GM19035 (cell line): ENCODE measurements around the gene MOB2.
"Not testable (repeated sequence)": the region's sequence is repeated elsewhere in the genome, so short reads cannot be mapped to it uniquely, and the experiment has no call there.

Experiments used
- ATAC-seq: cut with Tn5 transposase; IDR thresholded peaks from one replicate; pipeline ENCODE4 v1.9.1; 2021; ENCODE audit not compliant: unreplicated experiment

MOB2 gene

DNA sequence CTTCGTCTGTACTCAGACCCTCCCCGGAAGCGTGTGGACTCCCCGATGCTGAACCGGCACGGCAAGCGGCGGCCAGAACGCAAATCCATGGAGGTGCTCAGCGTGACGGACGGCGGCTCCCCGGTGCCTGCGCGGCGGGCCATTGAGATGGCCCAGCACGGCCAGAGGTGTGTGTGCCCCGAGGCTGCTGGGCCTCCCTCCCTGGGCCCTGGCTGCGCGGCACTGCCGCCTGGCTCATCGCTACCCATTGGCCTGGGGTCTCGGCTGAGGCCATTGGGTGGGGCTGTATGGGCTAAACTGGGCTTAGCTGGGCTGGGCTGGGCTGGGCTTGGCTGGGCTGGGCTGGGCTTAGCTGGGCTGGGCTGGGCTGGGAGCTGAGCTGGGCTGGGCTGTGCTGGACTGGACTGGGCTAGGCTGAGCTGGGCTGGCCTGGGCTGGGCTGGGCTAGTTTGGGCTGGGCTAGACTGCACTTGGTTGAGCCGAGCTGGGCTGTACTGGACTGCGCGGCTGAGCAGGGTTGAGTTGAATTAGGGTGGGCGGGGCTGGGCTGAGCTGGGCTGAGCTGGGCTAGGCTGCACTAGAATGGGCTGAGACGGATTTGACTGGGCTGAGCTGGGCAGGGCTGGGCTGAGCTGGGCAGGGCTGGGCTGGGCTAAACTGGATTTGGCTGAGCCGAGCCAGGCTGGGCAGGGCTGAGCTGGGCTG, 40.7 kb downstream of the MOB2 start:
- no peak for ATAC-seq

GRCh38 chr11:1444823-1445422, 41.7 kb downstream of the MOB2 start:
- no peak for ATAC-seq

DNA sequence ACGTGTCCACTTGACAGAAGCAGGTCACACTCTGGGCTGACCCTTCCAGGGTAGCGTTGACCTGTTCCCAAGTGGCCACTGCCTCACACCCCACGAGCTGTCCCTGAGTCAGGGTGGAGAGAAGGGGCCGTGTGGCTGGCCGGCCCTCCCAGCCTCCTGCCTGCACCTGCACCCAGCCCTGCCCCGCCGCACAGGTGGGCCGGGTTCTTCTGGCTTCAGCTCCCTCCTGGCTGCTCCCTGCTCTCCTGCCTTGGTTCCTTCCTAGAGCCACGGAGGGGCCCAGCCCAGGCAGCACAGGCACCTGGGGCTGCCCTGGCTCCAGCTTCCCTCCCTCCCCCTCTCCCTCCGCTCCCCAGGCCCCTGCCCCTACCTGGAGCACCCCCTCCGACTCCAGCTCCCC, 42.3 kb downstream of the MOB2 start:
- no peak for ATAC-seq

- no peak for ATAC-seq
Observed at GRCh38 chr11:1443737-1444136, 42.8 kb downstream of the MOB2 start.

DNA sequence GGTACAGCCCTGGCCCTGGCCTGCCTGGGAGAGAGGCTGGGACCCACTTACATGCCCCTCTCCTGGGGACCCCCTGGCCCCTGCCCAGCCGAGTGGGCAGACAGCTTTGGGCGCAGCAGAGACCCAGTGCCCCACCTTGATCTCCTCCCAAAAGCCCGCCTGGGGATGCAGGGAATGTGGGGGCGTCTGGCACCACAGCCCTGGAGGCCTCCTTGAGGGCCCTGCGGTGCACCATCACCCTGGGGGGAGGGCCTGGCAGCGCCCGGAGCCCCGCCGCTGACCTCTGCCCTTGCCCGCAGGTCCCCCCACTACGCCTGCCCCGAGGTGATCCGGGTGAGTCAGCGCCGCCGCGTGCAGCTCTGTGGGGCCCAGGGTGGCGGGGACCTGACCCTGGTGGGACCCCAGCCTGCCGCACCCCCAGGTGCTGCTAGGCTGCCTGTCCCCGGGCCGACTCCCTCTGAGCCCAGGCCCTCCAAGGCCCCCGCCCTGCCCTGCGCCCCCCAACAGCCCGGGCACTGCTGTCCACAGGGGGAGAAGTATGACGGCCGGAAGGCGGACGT, 43.7 kb downstream of the MOB2 start:
- no peak for ATAC-seq

DNA sequence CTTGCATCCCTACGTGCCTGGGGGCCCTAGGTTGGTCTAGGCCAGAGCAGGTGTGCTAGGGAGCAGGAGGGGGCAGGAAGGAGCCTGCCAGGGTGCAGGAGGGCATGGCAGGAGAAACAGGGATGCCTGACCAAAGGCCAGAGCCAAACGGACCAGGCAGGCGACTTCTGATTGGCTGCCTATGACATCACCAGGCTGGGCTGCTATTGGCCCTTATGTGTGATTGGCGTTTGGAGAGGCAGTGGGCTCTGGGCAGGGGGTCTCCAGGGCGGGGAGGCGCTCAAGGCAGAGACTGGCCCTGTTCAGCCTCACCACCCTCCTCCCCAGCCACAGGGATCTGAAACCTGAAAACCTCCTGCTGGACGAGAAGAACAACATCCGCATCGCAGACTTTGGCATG, 44.4 kb downstream of the MOB2 start:
- no peak for ATAC-seq

- no peak for ATAC-seq
Observed at GRCh38 chr11:1440496-1440895, 46.1 kb downstream of the MOB2 start.

DNA sequence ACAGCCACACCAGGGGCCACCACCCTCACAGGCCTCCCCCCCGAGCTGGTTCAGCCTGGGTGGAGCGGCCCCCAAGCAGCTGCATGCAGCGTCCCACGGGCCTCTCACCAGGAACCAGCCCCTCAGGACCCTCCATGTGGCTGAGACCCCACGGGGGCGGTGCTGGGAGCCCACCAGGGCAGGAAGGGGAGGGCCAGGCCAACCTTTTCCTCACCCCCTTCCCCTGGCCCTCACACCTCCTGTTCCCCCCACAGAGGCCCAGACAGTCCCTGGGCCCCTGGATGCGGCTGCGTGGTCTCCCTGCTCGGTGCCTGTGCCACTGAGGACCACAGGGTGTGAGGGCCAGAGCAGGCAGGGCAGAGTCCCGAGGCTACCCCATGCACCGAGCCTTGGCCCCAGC, 46.5 kb downstream of the MOB2 start:
- no peak for ATAC-seq

- ATAC-seq, result no peak
Observed at GRCh38 chr11:1439341-1439740, 47.2 kb downstream of the MOB2 start.

DNA sequence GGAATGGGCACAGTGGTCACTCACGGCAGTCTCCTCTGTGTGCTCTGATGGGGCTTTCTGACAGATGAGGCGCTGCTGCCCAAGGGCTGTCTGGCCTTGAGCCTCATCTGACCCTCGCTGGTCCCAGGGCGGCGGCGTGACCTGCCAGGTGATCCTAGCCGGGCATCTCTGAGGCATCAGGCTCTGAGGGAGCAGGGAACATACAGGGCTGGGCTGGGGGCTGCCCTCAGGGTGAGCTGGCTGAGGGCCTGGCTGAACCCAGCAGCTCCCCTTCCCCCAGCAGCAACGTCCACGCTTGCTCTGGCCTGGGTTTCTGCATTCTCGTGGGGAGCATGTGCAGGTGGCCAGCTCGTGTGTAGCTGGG, 47.6 kb downstream of the MOB2 start:
- ATAC-seq, result no peak

- no peak for ATAC-seq
Observed at GRCh38 chr11:1438261-1438966, 48.2 kb downstream of the MOB2 start.

DNA sequence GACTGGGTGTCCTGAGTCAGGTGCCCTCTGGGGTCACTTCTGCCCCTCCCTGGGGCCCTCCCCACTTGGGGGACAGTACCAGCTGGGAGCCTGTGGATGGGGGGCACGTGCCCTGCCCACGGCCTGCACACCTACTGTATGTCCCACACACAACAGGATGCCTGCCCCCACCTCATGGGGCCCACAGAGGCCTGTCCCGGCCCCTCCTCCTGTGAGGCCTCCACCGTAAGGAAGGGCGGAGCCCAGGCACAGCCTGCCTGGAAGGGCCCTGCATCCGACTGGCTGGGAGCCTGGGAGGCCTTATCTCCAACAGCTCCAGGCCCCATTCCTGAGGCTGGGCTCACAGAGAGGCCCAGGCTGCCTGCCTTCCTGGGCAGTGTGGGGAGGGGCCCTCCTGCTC, 49.1 kb downstream of the MOB2 start:
- ATAC-seq, result no peak

GRCh38 chr11:1436468-1437039, 50.0 kb downstream of the MOB2 start:
- ATAC-seq, result no peak

- no peak for ATAC-seq
Observed at GRCh38 chr11:1435820-1436467, 50.6 kb downstream of the MOB2 start.

GRCh38 chr11:1435479-1435819, 51.1 kb downstream of the MOB2 start:
- ATAC-seq, result not testable (repeated sequence)

DNA sequence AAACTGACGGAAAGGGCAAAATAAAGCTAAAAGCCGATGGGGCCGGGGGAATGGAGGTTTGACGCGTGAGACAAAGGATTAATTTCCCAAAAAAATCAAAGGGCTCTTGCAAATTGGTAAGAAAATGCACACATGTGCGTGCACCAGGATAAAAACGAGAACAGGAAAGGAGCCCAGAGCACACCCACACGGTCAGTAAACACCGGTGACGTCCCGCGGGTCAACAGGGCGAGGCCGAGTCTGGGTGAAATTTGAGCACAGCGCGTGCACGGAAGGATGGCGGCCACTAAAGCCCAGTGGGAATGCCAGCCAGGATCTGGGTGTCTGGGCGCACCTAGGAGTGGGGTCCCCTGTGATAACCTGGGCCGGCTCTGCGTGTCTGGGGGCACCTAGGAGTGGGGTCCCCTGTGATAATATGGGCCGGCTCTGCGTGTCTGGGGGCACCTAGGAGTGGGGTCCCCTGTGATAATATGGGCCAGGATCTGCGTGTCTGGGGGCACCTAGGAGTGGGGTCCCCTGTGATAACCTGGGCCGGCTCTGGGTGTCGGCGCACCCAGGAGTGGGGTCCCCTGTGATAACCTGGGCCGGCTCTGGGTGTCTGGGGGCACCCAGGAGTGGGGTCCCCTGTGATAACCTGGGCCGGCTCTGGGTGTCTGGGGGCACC, 52.5 kb downstream of the MOB2 start:
- ATAC-seq, result no peak

DNA sequence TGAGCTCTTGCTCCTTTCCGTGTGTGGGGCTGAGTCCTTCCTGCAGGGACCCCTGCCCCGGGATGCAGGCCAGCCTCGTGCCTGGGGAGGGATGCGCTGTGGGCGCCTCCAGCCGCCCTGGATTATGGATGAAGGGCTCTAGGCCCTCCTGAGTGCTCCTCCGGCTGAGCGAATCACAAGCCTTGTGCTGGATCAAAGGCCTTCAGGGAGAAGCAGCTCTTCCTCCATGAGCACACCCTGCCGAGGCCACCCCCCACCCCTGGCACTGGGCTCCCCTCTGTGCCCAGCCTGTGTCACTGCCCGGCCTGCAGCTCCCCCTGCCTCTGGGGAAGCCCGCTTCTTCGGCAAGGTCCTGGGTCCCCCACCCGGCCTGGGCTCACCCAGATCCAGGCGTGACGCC, 53.0 kb downstream of the MOB2 start:
- no peak for ATAC-seq

DNA sequence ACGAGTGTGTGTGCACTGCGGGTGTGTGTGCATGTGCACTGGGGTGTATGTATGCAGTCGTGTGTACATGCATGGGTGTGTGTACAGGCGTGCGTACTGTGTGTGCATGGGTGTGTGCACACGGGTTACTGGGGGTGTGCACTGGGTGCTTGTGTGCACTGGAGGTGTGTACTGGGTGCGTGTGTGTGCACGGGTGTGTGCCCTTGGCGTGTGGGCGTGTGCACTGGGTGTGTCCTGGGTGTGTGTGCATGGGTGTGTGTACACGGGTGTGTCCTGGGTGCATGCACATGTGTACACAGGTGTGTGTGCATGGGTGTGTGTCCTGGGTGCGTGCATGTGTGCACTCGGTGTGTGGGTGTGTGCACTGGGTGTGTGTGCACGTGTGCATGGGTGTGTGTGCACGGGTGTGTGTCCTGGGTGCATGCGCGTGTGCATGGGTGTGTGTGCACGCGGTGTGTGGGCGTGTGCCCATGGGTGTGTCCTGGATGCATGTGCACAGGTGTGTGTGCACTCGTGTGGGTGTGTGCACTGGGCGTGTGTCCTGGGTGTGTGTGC, 57.7 kb downstream of the MOB2 start:
- ATAC-seq, result no peak

GRCh38 chr11:1425439-1425838, 61.1 kb downstream of the MOB2 start:
- no peak for ATAC-seq

- ATAC-seq, result no peak
Observed at GRCh38 chr11:1425006-1425405, 61.6 kb downstream of the MOB2 start.

GRCh38 chr11:1423406-1423805, 63.2 kb downstream of the MOB2 start:
- not testable (repeated sequence) for ATAC-seq
